Trophoblast cell (in vitro differentiated cells and primary cell): ENCODE results near the gene RPS27A.

Experiments
- DNase-seq, 2 donors: peaks; one replicate each; pipeline ENCODE4 v3.0.0-alpha.2; 2016
- H2AFZ ChIP-seq: 2 replicates; pipeline ENCODE4 v1.6.1; 2013; ENCODE audit warnings: low read length, moderate library complexity, mild to moderate bottlenecking; ENCODE audit not compliant: insufficient read depth, poor library complexity
- H2AK5ac ChIP-seq: 2 replicates; pipeline ENCODE4 v1.6.1; 2013; ENCODE audit warnings: mild to moderate bottlenecking, low read length
- H2BK120ac ChIP-seq: 2 replicates; pipeline ENCODE4 v1.6.1; 2013; ENCODE audit warnings: low read length, mild to moderate bottlenecking, moderate library complexity; ENCODE audit not compliant: insufficient read depth, poor library complexity
- H2BK12ac ChIP-seq: 2 replicates; pipeline ENCODE4 v1.6.1; 2013; ENCODE audit warnings: mild to moderate bottlenecking, low read length, moderate library complexity
- H2BK5ac ChIP-seq: 2 replicates; pipeline ENCODE4 v1.6.1; 2013; ENCODE audit warnings: low read length, low read depth, moderate library complexity, mild to moderate bottlenecking; ENCODE audit not compliant: poor library complexity
- H3K14ac ChIP-seq: 2 replicates; pipeline ENCODE4 v1.6.1; 2013; ENCODE audit warnings: mild to moderate bottlenecking, low read length
- H3K18ac ChIP-seq: 2 replicates; pipeline ENCODE4 v1.6.1; 2013; ENCODE audit warnings: mild to moderate bottlenecking, low read length
- H3K23ac ChIP-seq: 2 replicates; pipeline ENCODE4 v1.6.1; 2013; ENCODE audit warnings: low read length
- H3K27ac ChIP-seq: 2 replicates; pipeline ENCODE4 v1.5.1; 2013; ENCODE audit warnings: low read depth, mild to moderate bottlenecking, inconsistent platforms, low read length, moderate library complexity
- H3K27me3 ChIP-seq: 2 replicates; pipeline ENCODE4 v1.6.1; 2013; ENCODE audit warnings: inconsistent platforms, mild to moderate bottlenecking, low read length, moderate library complexity; ENCODE audit not compliant: insufficient read depth
- H3K36me3 ChIP-seq, 2 experiments: 1 replicate in 1 of 2; 2 replicates in 1 of 2; pipeline ENCODE4 v1.6.1; 2013; ENCODE audit warnings: low read length in 2 of 2, mild to moderate bottlenecking in 2 of 2, moderate library complexity in 1 of 2; ENCODE audit not compliant: insufficient read depth in 2 of 2, control insufficient read depth in 1 of 2
- H3K4ac ChIP-seq: 2 replicates; pipeline ENCODE4 v1.6.1; 2013; ENCODE audit warnings: low read depth, mild to moderate bottlenecking, low read length, moderate library complexity
- H3K4me1 ChIP-seq, 2 experiments: 1 replicate in 1 of 2; 2 replicates in 1 of 2; pipeline ENCODE4 v1.6.1; 2013; ENCODE audit warnings: low read length in 2 of 2, mild to moderate bottlenecking in 2 of 2, moderate library complexity in 1 of 2; ENCODE audit not compliant: insufficient read depth in 2 of 2, control insufficient read depth in 1 of 2
- H3K4me2 ChIP-seq: 2 replicates; pipeline ENCODE4 v1.6.1; 2013; ENCODE audit warnings: inconsistent platforms, mild to moderate bottlenecking, low read length, moderate library complexity
- H3K4me3 ChIP-seq: 2 replicates; pipeline ENCODE4 v1.5.1; 2013; ENCODE audit warnings: mild to moderate bottlenecking, low read depth, low read length, inconsistent platforms
- H3K79me1 ChIP-seq: one replicate; pipeline ENCODE4 v1.6.1; 2013; ENCODE audit warnings: low read length
- H3K79me2 ChIP-seq: 2 replicates; pipeline ENCODE4 v1.6.1; 2013; ENCODE audit warnings: low read length, mild to moderate bottlenecking; ENCODE audit not compliant: control insufficient read depth, insufficient read depth, poor library complexity
- H3K9ac ChIP-seq: 2 replicates; pipeline ENCODE4 v1.6.1; 2013; ENCODE audit warnings: mild to moderate bottlenecking, low read length
- H3K9me3 ChIP-seq: 2 replicates; pipeline ENCODE4 v1.6.1; 2013; ENCODE audit warnings: low read depth, mild to moderate bottlenecking, control low read depth, inconsistent platforms, low read length; ENCODE audit not compliant: insufficient read depth
- H4K12ac ChIP-seq: 2 replicates; pipeline ENCODE4 v1.6.1; 2013; ENCODE audit warnings: low read depth, mild to moderate bottlenecking, low read length, moderate library complexity
- H4K8ac ChIP-seq: 2 replicates; pipeline ENCODE4 v1.6.1; 2013; ENCODE audit warnings: low read depth, mild to moderate bottlenecking, low read length, moderate library complexity
- H4K91ac ChIP-seq: one replicate; pipeline ENCODE4 v1.6.1; 2013; ENCODE audit warnings: low read depth, mild to moderate bottlenecking, low read length, moderate library complexity
- WGBS: extraction: QIAGEN DNeasy Blood & Tissue Kit; methylation state at CpG from one replicate; pipeline ENCODE4 v1.1.7; 2013; ENCODE audit warnings: missing lambda C conversion rate; ENCODE audit not compliant: insufficient read length, insufficient coverage; ENCODE audit errors: extremely low coverage; 5-methylcytosine and 5-hydroxymethylcytosine counted together

The RPS27A gene

GRCh38 chr2:55200416-55200815 is 32.1 kb upstream of the RPS27A start:
- Histone ChIP-seq H3K23ac (no peak overlapping the region), H3K4me1 (no peaks in the 10 kb centered on the region), H3K4me3 (no peak overlapping the region), H4K91ac (no peak overlapping the region), H3K27me3 (no peaks in the 10 kb centered on the region), H4K8ac (no peak overlapping the region), H3K36me3 (peaks cover 8 to 15% of the 10 kb centered on the region in 2 experiments), H2AK5ac (no peak overlapping the region), H2BK12ac (no peak overlapping the region), H3K9ac (no peak overlapping the region), H3K79me2 (no peaks in the 10 kb centered on the region), H2BK5ac (no peak overlapping the region), H3K4me2 (no peak overlapping the region), H3K18ac (no peak overlapping the region), H3K27ac (no peak overlapping the region), H2BK120ac (no peak overlapping the region), H2AFZ (no peak overlapping the region), H3K9me3 (no peaks in the 10 kb centered on the region), H3K79me1 (no peaks in the 10 kb centered on the region), H4K12ac (no peak overlapping the region), H3K14ac (no peak overlapping the region), H3K4ac (no peak overlapping the region)
- WGBS, result no CpG with 5 or more reads among the region's 1 CpG
- DNase-seq, result no peak

GRCh38 chr2:55204536-55204935 is 28.0 kb upstream of the RPS27A start:
- no peak overlapping the region for H3K4ac ChIP-seq

GRCh38 chr2:55204950-55205349 is 27.5 kb upstream of the RPS27A start:
- Histone ChIP-seq H3K23ac (no peak overlapping the region), H2BK12ac (no peak overlapping the region), H3K9me3 (no peaks in the 10 kb centered on the region), H2AK5ac (no peak overlapping the region), H3K4me2 (no peak overlapping the region), H3K27ac (no peak overlapping the region), H3K4ac (no peak overlapping the region), H4K91ac (no peak overlapping the region), H3K79me2 (no peaks in the 10 kb centered on the region), H3K18ac (no peak overlapping the region), H3K27me3 (no peaks in the 10 kb centered on the region), H3K4me1 (no peaks in the 10 kb centered on the region), H2AFZ (no peak overlapping the region), H3K36me3 (peaks cover 5 to 9% of the 10 kb centered on the region in 2 experiments), H3K4me3 (no peak overlapping the region), H4K8ac (no peak overlapping the region), H2BK120ac (no peak overlapping the region), H2BK5ac (no peak overlapping the region), H3K9ac (no peak overlapping the region), H3K14ac (no peak overlapping the region), H4K12ac (no peak overlapping the region), H3K79me1 (no peaks in the 10 kb centered on the region)
- no CpG with 5 or more reads among the region's 2 CpGs for WGBS
- DNase-seq, result no peak

More at GRCh38 chr2:55204536-55204935, 28.0 kb upstream of the RPS27A start:
- DNase-seq, result no peak
- no peak overlapping the region for H3K27ac ChIP-seq
- H2BK5ac ChIP-seq, result no peak overlapping the region
- no peak overlapping the region for H2BK120ac ChIP-seq
- H3K27me3 ChIP-seq, result no peaks in the 10 kb centered on the region
- H3K79me1 ChIP-seq, result no peaks in the 10 kb centered on the region
- no CpG with 5 or more reads among the region's 3 CpGs for WGBS
- H3K4me1 ChIP-seq, result no peaks in the 10 kb centered on the region
- H3K14ac ChIP-seq, result no peak overlapping the region
- no peaks in the 10 kb centered on the region for H3K79me2 ChIP-seq
- no peak overlapping the region for H4K8ac ChIP-seq
- H2BK12ac ChIP-seq, result no peak overlapping the region
- no peak overlapping the region for H2AFZ ChIP-seq
- no peak overlapping the region for H3K4me2 ChIP-seq
- H4K91ac ChIP-seq, result no peak overlapping the region
- no peak overlapping the region for H2AK5ac ChIP-seq
- H3K23ac ChIP-seq, result no peak overlapping the region
- no peak overlapping the region for H4K12ac ChIP-seq
- no peak overlapping the region for H3K18ac ChIP-seq
- peaks cover 5 to 11% of the 10 kb centered on the region in 2 experiments for H3K36me3 ChIP-seq
- no peaks in the 10 kb centered on the region for H3K9me3 ChIP-seq
- no peak overlapping the region for H3K9ac ChIP-seq
- no peak overlapping the region for H3K4me3 ChIP-seq

GRCh38 chr2:55213822-55214221 is 18.7 kb upstream of the RPS27A start:
- no peak for DNase-seq
- H3K18ac ChIP-seq, result no peak overlapping the region
- H4K8ac ChIP-seq, result no peak overlapping the region
- no peaks in the 10 kb centered on the region for H3K9me3 ChIP-seq
- no peak overlapping the region for H3K4ac ChIP-seq
- no peak overlapping the region for H4K12ac ChIP-seq
- H3K9ac ChIP-seq, result no peak overlapping the region
- H2BK5ac ChIP-seq, result no peak overlapping the region
- no peak overlapping the region for H2BK120ac ChIP-seq
- H3K4me3 ChIP-seq, result no peak overlapping the region
- H4K91ac ChIP-seq, result no peak overlapping the region
- H3K79me1 ChIP-seq, result no peaks in the 10 kb centered on the region
- no peak overlapping the region for H3K27ac ChIP-seq
- no peak overlapping the region for H2AFZ ChIP-seq
- H3K4me2 ChIP-seq, result no peak overlapping the region
- peaks cover 0 to 3% of the 10 kb centered on the region in 2 experiments for H3K4me1 ChIP-seq
- no peak overlapping the region for H3K23ac ChIP-seq
- H3K79me2 ChIP-seq, result no peaks in the 10 kb centered on the region
- H3K14ac ChIP-seq, result no peak overlapping the region
- H2AK5ac ChIP-seq, result no peak overlapping the region
- no peaks in the 10 kb centered on the region for H3K27me3 ChIP-seq
- H2BK12ac ChIP-seq, result no peak overlapping the region
- H3K36me3 ChIP-seq, result peaks cover 0 to 8% of the 10 kb centered on the region in 2 experiments
